HUES6 (cell line): ENCODE data around the gene KAT6B.

ENCODE experiments used
- H3K27ac ChIP-seq: 2 replicates; pipeline ENCODE4 v1.7.0; 2013; ENCODE audit warnings: low read depth, mild to moderate bottlenecking, low read length, inconsistent platforms
- H3K27me3 ChIP-seq: 2 replicates; pipeline ENCODE4 v1.6.1; 2013; ENCODE audit warnings: low read length; ENCODE audit not compliant: control insufficient read depth, insufficient read depth
- H3K36me3 ChIP-seq: 2 replicates; pipeline ENCODE4 v1.6.1; 2013; ENCODE audit warnings: low read length; ENCODE audit not compliant: control insufficient read depth, insufficient read depth
- H3K4me1 ChIP-seq: 2 replicates; pipeline ENCODE4 v1.6.1; 2013; ENCODE audit warnings: low read length; ENCODE audit not compliant: control insufficient read depth, insufficient read depth
- H3K4me3 ChIP-seq: 2 replicates; pipeline ENCODE4 v1.5.1; 2013; ENCODE audit warnings: low read depth, low read length
- H3K9ac ChIP-seq: one replicate; pipeline ENCODE4 v1.6.1; 2013; ENCODE audit warnings: mild to moderate bottlenecking, low read length
- H3K9me3 ChIP-seq: 2 replicates; pipeline ENCODE4 v1.6.1; 2013; ENCODE audit warnings: low read depth, low read length; ENCODE audit not compliant: control insufficient read depth, insufficient read depth

KAT6B gene

DNA sequence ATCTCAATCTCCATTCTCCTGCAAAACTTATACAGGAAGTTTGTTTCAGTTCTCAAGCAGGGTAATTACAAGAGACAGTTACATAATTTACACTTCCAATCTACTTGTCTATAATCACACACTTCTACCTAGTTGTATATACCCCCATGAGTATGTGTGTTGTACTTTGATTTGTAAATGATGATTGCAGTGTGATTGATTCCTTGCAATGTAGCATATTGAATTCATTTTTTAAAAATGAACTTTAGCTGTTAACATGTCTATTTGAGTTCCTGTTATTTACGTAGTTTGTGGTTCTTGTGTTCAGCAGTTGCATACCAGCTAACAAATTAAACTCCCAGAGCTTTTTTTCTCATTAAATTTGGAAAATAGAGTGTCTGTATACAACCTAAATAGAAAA is 182.6 kb downstream of the KAT6B start:
- Histone ChIP-seq H3K4me3 (no peak overlapping the region), H3K27me3 (no peaks in the 10 kb centered on the region), H3K4me1 (no peaks in the 10 kb centered on the region), H3K9ac (no peak overlapping the region), H3K36me3 (no peaks in the 10 kb centered on the region), H3K9me3 (no peaks in the 10 kb centered on the region), H3K27ac (no peak overlapping the region)

DNA sequence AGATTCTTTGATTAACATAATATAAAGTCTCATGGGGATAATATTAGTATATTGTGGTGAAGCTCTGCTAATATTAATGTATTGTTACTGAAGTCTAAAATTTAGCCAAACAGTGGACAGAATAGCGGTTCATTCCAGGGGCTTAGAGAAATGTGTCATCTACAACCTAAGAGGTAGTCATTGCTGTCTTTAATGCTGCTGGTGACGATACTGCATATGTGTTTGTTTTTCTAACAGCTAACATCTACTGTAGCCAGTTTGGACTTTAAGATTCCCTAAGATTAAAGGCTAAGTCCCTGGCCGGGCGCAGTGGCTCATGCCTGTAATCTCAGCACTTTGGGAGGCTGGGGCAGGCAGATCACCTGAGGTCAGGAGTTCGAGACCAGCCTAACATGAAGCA is 183.0 kb downstream of the KAT6B start:
- Histone ChIP-seq H3K4me1 (no peaks in the 10 kb centered on the region), H3K9ac (no peak overlapping the region), H3K27ac (no peak overlapping the region)

DNA sequence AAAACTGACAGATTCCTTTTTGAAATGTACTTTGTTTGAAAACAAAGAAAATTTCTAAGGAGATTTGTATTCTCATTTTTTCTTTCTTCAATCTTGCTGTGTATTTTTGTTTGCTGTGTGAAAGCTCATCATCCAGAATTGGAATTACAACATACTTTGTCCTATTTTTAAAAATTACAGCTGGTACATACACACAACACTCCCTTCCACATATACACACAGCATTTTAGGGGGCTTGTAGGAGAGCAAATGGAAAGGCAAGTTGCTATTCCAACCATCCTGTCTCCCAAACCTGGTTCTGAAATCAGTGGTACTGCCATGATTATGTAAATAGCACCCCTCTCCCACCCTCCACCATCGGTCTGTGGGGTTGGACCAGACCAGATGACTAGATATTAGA is 184.0 kb downstream of the KAT6B start:
- H3K9ac ChIP-seq: no peak overlapping the region
- no peaks in the 10 kb centered on the region for H3K36me3 ChIP-seq
- H3K9me3 ChIP-seq: no peaks in the 10 kb centered on the region
- no peak overlapping the region for H3K4me3 ChIP-seq
- no peaks in the 10 kb centered on the region for H3K27me3 ChIP-seq
- H3K4me1 ChIP-seq: no peaks in the 10 kb centered on the region
- H3K27ac ChIP-seq: no peak overlapping the region

More for the DNA sequence above, 183.0 kb downstream of the KAT6B start:
- Histone ChIP-seq H3K27me3 (no peaks in the 10 kb centered on the region), H3K9me3 (no peaks in the 10 kb centered on the region), H3K36me3 (no peaks in the 10 kb centered on the region), H3K4me3 (no peak overlapping the region)

DNA sequence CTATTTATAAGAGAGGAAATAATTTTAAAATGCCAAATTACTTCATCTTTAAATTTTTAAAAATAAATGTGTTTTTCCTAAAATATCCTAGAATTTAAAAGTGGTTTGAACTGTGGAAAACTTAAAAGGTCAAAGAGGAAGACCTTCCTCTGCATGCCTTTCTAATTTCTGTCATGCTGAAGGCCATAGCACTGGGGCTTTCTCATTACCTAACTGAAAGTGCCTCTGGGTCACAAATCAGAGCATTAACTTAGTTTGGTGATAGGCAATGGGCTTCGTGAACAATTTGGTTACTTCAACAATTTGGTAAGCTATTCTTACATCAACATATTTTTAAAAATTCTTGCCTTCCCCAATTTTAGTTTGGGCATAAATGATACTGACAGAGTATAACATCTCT is 184.8 kb downstream of the KAT6B start:
- Histone ChIP-seq H3K4me3 (no peak overlapping the region), H3K4me1 (no peaks in the 10 kb centered on the region), H3K27me3 (no peaks in the 10 kb centered on the region), H3K9me3 (no peaks in the 10 kb centered on the region), H3K36me3 (no peaks in the 10 kb centered on the region), H3K27ac (no peak overlapping the region), H3K9ac (no peak overlapping the region)

DNA sequence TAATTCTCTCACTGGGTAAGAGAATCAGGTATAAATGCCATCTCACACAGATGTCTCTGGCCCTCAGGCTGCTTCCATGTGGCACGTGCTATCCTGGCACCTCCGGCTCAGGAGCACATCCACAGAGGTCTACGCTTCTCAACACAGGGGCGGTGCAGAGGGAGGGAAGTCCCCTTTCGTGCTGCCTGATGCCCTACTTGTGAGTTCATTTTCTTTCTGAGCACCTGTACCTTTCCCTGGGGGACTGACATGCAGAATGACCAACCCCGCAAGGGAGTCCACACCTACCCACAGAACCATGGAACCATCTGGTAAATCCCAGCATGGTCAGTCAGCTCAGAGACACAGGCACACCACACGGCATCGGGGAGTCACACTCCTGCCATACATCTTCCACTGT is 186.1 kb downstream of the KAT6B start:
- Histone ChIP-seq H3K4me3 (no peak overlapping the region), H3K27ac (no peak overlapping the region), H3K27me3 (no peaks in the 10 kb centered on the region), H3K9ac (no peak overlapping the region), H3K36me3 (no peaks in the 10 kb centered on the region), H3K9me3 (no peaks in the 10 kb centered on the region), H3K4me1 (no peaks in the 10 kb centered on the region)

DNA sequence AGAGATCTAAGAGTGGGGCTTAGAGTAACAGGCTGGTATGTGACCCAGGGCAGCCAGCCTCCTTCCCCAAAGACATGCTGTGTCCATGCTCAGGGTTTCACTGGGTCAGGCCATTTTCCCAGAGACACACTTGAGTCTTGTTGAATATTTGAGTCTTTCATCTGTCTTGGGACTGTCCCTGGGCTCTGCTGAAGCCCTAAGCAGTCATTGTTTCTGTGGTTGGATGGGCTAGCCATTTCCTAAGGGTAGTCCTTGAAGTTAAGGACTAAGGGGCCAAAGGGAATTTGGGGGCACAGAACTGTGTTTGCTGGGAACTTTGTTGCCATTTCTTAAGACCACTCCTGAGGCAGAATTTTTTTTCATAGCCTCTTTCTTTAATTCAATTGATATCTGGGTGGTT is 186.6 kb downstream of the KAT6B start:
- no peak overlapping the region for H3K4me3 ChIP-seq
- H3K9me3 ChIP-seq: no peaks in the 10 kb centered on the region
- no peak overlapping the region for H3K9ac ChIP-seq
- H3K4me1 ChIP-seq: no peaks in the 10 kb centered on the region
- H3K27me3 ChIP-seq: no peaks in the 10 kb centered on the region
- no peaks in the 10 kb centered on the region for H3K36me3 ChIP-seq
- H3K27ac ChIP-seq: no peak overlapping the region

DNA sequence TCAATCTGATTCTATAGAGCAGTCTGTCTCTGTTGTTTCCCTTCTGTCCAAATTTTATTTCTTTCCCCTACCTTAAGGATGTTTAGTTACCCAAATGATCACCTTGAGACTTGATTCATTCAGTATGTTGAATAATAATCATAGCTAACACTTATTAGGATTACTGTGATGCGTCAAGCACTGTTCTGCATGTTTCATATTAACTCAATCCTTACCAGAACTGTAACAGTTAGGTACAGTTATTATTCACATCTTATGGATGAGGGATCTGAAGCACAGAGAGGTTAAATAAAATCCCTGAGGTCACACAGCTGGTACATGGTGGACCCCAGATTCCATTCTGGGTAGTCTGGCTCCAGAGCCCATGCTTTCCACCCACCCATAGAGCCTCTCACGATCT is 187.1 kb downstream of the KAT6B start:
- H3K9ac ChIP-seq: no peak overlapping the region
- no peaks in the 10 kb centered on the region for H3K4me1 ChIP-seq
- H3K9me3 ChIP-seq: no peaks in the 10 kb centered on the region
- no peaks in the 10 kb centered on the region for H3K36me3 ChIP-seq
- no peaks in the 10 kb centered on the region for H3K27me3 ChIP-seq
- no peak overlapping the region for H3K4me3 ChIP-seq
- H3K27ac ChIP-seq: no peak overlapping the region

DNA sequence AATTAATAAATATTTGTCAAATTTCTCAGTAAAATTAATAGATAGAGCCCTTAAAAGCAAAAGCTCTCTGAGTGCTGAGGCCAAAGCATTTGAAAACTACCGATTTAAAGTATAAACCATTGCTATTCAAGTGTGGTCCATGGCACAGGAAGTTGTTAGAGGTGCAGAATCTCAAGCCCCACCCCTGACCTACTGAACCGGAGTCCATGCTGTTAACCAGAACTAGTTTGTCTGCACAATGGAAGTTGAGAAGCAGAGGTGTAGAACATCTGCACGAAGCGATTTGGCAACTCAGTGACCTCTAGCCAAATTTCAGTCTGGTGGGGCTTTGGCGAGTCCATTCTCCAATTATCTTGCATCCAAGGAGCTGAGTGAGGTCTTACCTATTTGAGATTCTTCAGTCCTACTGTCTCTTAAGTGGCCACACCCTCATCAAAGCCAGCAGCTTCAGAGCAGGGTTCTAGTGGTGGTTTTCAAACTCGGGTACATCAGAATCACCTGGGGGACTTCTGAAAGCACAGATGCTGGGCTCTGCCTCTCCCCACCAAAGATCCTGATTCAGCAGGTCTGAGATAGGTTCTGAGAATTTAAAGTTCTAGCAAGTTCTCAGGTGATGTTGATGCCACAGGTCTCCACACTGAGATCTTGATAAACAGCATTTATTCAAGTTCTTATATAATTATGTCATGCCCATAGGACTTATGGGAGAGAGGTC is 188.3 kb downstream of the KAT6B start:
- H3K36me3 ChIP-seq: no peaks in the 10 kb centered on the region

DNA sequence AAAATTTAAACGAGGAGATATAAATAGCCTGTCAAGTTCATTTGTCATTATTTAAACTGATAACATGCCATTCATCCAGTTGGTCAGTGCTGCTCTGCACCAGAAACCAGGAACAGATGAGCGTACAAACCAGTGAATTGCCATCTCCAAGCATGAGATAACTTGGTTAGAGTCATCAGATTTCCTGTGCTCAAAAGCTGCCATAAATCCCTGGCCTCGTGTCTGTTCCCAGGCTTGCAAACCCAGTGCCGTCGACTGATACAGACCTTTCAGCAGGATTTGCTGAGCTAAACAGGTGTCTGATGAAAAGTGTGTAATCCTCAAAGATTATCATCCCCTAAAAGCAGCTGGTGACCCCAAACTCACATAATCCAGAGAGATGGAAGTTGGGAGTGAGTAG is 189.0 kb downstream of the KAT6B start:
- H3K9me3 ChIP-seq: no peaks in the 10 kb centered on the region
- H3K27ac ChIP-seq: no peak overlapping the region
- peaks cover 7% of the 10 kb centered on the region; the same call in 1 of the 2 replicates for H3K4me1 ChIP-seq
- no peak overlapping the region for H3K9ac ChIP-seq
- H3K27me3 ChIP-seq: no peaks in the 10 kb centered on the region
- H3K4me3 ChIP-seq: no peak overlapping the region
- no peaks in the 10 kb centered on the region; the same call in 1 of the 2 replicates for H3K36me3 ChIP-seq

More for the DNA sequence above, 188.3 kb downstream of the KAT6B start:
- H3K4me3 ChIP-seq: no peak overlapping the region
- no peaks in the 10 kb centered on the region for H3K27me3 ChIP-seq
- no peaks in the 10 kb centered on the region for H3K9me3 ChIP-seq
- H3K4me1 ChIP-seq: peaks cover 7% of the 10 kb centered on the region; the same call in 1 of the 2 replicates
- no peak overlapping the region for H3K27ac ChIP-seq
- H3K9ac ChIP-seq: no peak overlapping the region

DNA sequence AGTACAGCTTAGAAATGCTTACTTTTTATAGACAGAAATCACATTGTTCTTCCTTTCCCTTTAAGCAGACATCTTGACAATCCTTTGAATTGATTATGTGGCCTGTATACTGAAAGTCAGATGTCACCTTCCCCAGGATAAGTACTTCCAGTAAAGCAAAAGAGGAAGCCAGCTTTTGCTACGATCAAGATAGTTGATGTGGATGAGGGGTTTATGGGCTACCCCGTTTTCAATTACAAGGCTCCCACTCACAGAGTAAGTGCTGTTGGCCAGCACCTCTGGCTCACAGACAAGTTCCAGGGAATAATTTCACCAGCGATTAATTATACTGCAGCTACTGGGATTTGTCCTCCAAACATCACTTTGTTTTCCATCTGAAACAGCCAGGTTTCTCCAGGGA is 189.9 kb downstream of the KAT6B start:
- peaks cover 7% of the 10 kb centered on the region; the same call in 1 of the 2 replicates for H3K4me1 ChIP-seq
- no peak overlapping the region for H3K27ac ChIP-seq
- H3K27me3 ChIP-seq: no peaks in the 10 kb centered on the region
- no peak overlapping the region for H3K4me3 ChIP-seq
- no peak overlapping the region for H3K9ac ChIP-seq
- no peaks in the 10 kb centered on the region for H3K9me3 ChIP-seq
- H3K36me3 ChIP-seq: peaks cover 8% of the 10 kb centered on the region; the same call in 1 of the 2 replicates

DNA sequence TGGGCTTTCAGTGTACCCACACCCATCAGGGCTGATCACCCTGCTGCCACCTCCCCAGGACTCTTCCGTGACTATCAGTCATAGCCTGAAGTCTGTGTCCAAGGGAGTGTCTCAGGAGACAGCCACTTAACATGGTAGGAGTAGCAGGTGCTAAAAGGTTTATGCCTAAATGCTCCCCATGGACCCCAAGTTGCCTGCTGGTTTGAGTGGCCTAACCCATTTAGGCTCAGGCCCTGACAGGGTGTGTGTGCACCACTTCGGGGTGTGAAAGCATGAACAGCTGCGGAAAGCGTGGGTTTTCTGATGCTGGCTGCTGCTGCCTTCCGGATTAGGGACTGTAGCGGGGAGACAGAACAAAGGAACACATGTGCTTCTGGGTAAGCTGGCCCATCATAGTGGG is 191.9 kb downstream of the KAT6B start:
- Histone ChIP-seq H3K9me3 (no peaks in the 10 kb centered on the region), H3K27me3 (no peaks in the 10 kb centered on the region), H3K27ac (no peak overlapping the region), H3K36me3 (peaks cover 9% of the 10 kb centered on the region; the same call in 1 of the 2 replicates), H3K4me1 (peaks cover 7% of the 10 kb centered on the region; the same call in 1 of the 2 replicates), H3K9ac (no peak overlapping the region), H3K4me3 (no peak overlapping the region)
